ENCODE data around the gene LCN15.

Gene LCN15

DNA sequence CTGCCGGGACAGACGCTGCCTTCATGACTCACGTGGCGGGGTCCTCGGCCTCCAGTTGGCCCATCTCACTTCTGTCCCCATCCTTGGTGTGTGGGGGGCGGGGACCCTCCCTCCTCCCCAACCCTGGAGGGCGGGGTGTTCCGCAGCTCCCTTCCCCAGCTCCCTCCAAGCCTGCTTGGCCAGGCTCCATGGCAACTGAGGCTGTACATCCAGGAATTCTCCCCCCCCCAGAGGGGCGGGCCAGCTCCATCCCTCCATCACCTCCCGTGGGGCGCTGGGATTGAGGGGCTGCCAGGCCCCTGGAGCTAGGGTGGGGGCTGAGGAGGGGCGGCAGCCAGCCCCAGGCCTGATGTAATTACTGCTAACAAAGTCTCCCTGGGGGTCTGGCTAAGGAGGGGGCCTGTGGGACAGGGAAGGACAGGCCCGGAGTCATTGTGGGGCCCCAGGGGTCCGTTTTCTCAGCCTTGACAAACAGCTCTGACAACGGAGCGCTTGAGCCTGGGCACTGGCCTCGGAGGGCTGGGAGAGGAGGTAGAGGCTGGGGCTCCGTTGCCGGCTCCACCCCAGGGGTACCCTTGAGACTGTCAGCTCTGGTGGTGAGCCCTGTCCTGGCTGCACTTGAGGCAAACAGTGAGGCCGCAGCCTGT is 43.9 kb downstream of the LCN15 start:
- Histone ChIP-seq H2AFZ (ENCODE audit: low read depth, low read length, severe bottlenecking) (no peak overlapping the region), H3F3A (ENCODE audit: insufficient read depth) (peaks cover 18% of the 10 kb centered on the region), H3K4me2 (ENCODE audit: low read depth, low read length, poor library complexity, severe bottlenecking) (no peak overlapping the region), H3K9me3 (ENCODE audit: insufficient read depth, low read length) (no peaks in the 10 kb centered on the region), H3K79me2 (ENCODE audit: insufficient read depth, low read length) (no peaks in the 10 kb centered on the region), H3K4me3 (ENCODE audit: insufficient read depth, low read length, poor library complexity, severe bottlenecking) (no peak overlapping the region), H3K9ac (ENCODE audit: low read length) (no peak overlapping the region), H3K27me3 (ENCODE audit: low read length) (no peaks in the 10 kb centered on the region), H3K9me2 (replicated peaks; ENCODE audit: insufficient read depth, low read length) (no peaks in the 10 kb centered on the region), H3K36me3 (ENCODE audit: low read length) (peaks cover 13% of the 10 kb centered on the region), H3K27ac (ENCODE audit: low read depth, low read length) (no peak overlapping the region), H4K20me1 (ENCODE audit: low read depth, low read length) (no peaks in the 10 kb centered on the region; the same call in 1 of the 2 replicates)
- no peak for TF ChIP-seq EZH2phosphoT487 (conservative IDR thresholded peaks at IDR 0.05; ENCODE audit: low read length)
- TF ChIP-seq, protein P1, sequence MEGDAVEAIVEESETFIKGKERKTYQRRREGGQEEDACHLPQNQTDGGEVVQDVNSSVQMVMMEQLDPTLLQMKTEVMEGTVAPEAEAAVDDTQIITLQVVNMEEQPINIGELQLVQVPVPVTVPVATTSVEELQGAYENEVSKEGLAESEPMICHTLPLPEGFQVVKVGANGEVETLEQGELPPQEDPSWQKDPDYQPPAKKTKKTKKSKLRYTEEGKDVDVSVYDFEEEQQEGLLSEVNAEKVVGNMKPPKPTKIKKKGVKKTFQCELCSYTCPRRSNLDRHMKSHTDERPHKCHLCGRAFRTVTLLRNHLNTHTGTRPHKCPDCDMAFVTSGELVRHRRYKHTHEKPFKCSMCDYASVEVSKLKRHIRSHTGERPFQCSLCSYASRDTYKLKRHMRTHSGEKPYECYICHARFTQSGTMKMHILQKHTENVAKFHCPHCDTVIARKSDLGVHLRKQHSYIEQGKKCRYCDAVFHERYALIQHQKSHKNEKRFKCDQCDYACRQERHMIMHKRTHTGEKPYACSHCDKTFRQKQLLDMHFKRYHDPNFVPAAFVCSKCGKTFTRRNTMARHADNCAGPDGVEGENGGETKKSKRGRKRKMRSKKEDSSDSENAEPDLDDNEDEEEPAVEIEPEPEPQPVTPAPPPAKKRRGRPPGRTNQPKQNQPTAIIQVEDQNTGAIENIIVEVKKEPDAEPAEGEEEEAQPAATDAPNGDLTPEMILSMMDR (IDR thresholded peaks at IDR 0.05; ENCODE audit: insufficient read depth, low read length, poor library complexity, severe bottlenecking) = no peak

DNA sequence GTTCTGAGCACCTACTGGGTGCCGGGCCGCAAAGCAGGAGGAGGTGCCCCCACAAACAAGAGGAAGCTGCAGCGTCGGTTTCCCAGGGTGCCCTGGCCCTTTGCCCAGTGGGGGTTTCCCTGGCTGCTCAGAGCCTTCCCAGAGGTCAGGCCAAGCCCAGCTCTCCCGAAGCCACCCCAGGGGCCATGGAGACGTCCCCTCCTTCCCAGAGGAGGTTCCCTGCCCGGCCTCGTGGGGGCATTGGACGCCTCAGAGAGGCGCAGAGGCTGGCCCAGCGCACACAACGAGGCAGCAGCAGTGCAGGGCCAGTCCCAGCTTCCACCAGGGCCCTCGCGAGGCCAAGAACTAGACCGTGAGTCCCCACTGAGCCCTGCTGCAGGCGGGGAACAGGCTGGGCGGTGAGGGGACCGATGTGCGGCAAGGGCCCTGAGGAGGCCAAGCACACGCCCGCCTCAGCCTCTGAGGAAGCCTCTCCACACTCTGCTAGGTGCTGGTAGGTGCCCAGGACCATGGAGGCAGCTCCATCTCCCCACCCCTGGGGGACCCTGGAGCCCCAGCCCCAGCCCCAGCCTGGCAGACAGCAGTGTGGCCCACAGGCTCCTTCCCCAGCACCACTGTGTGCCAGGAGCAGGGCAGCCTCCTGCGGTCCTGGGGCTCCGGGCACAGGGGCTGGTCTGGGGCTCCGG is 45.0 kb downstream of the LCN15 start:
- H3K36me3 ChIP-seq (ENCODE audit: low read length) = peaks cover 8% of the 10 kb centered on the region
- no peak overlapping the region for H3K27ac ChIP-seq (ENCODE audit: low read depth, low read length)
- no peak overlapping the region for H3K4me2 ChIP-seq (ENCODE audit: low read depth, low read length, poor library complexity, severe bottlenecking)

DNA sequence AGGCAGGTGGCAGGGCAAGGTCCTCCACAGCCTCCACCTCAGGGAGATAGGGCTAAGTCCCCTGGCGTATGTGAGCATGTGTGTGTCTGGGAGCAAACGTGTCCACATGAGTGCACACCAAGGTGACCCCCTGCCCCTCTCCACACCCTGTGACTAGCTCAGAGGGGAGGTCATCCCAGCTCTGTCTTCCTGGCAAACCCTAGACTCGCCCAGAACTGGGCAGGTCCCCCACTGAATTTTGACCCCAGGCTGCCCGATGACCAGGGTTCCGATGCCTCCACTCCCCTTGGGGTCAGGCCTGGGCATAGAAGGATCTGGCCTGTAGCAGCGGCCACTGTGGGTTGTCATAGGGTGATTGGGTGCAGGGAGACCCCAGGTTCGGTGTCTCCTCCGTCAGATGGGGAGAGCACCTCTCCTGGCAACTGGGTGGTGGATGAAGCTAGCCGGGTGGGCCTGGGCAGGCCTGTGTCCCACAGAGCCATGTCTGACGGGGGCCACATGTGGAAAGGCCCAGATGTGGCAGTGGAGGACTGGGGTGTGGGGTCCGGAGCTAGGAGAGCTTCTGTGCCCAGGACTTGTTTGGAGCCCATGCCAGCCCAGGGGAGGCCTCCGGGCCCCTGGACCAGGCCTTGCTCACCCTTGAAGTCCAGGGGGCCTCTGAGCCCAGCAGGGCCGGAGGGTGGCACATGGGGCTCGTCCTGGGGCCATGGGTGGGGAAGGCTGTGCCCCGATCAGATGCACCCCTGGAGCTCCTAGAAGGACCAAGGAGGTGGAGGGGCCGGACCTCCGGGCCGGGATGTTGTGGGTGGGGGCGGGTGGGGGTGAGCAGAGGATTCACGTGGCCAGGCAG is 45.7 kb downstream of the LCN15 start:
- Histone ChIP-seq H3K79me2 (ENCODE audit: insufficient read depth, low read length) (no peaks in the 10 kb centered on the region), H3K9me3 (ENCODE audit: insufficient read depth, low read length) (no peaks in the 10 kb centered on the region), H3K9ac (ENCODE audit: low read length) (no peak overlapping the region), H3K4me3 (ENCODE audit: insufficient read depth, low read length, poor library complexity, severe bottlenecking) (no peak overlapping the region), H3K27ac (ENCODE audit: low read depth, low read length) (no peak overlapping the region), H3K36me3 (ENCODE audit: low read length) (0 out of 2 replicates have a peak, but pooled peaks cover under 1% of the 10 kb centered on the region), H3K9me2 (replicated peaks; ENCODE audit: insufficient read depth, low read length) (no peaks in the 10 kb centered on the region), H2AFZ (ENCODE audit: low read depth, low read length, severe bottlenecking) (no peak overlapping the region), H3K27me3 (ENCODE audit: low read length) (no peaks in the 10 kb centered on the region), H3K4me2 (ENCODE audit: low read depth, low read length, poor library complexity, severe bottlenecking) (no peak overlapping the region), H4K20me1 (ENCODE audit: low read depth, low read length) (no peaks in the 10 kb centered on the region), H3F3A (ENCODE audit: insufficient read depth) (peaks cover 7% of the 10 kb centered on the region; the same call in 1 of the 2 replicates)
- TF ChIP-seq, protein P1 (IDR thresholded peaks at IDR 0.05; ENCODE audit: insufficient read depth, low read length, poor library complexity, severe bottlenecking) = no peak
- no peak for TF ChIP-seq EZH2phosphoT487 (conservative IDR thresholded peaks at IDR 0.05; ENCODE audit: low read length)

More for the DNA sequence above, 45.0 kb downstream of the LCN15 start:
- no peaks in the 10 kb centered on the region for H3K27me3 ChIP-seq (ENCODE audit: low read length)
- H2AFZ ChIP-seq (ENCODE audit: low read depth, low read length, severe bottlenecking) = no peak overlapping the region
- TF ChIP-seq, protein P1 (IDR thresholded peaks at IDR 0.05; ENCODE audit: insufficient read depth, low read length, poor library complexity, severe bottlenecking) = no peak
- TF ChIP-seq EZH2phosphoT487 (conservative IDR thresholded peaks at IDR 0.05; ENCODE audit: low read length) = no peak
- no peak overlapping the region for H3K9ac ChIP-seq (ENCODE audit: low read length)
- no peak overlapping the region for H3K4me3 ChIP-seq (ENCODE audit: insufficient read depth, low read length, poor library complexity, severe bottlenecking)
- peaks cover 14% of the 10 kb centered on the region for H3F3A ChIP-seq (ENCODE audit: insufficient read depth)
- H3K9me2 ChIP-seq (replicated peaks; ENCODE audit: insufficient read depth, low read length) = no peaks in the 10 kb centered on the region
- H3K79me2 ChIP-seq (ENCODE audit: insufficient read depth, low read length) = no peaks in the 10 kb centered on the region
- H3K9me3 ChIP-seq (ENCODE audit: insufficient read depth, low read length) = no peaks in the 10 kb centered on the region
- no peaks in the 10 kb centered on the region for H4K20me1 ChIP-seq (ENCODE audit: low read depth, low read length)
